ENCODE data around the gene EDDM3A. TPM values are rescaled to one million over a fixed set of nuclear protein-coding genes. Genes with fewer than 3 reads are reported as not detected.

The EDDM3A gene
- total RNA-seq, 1 donor from 2014 or later, result not detected

GRCh38 chr14:20789230-20789813 is 43.6 kb downstream of the EDDM3A start:
- CTCF ChIA-PET, result interaction anchor here (1.3 to 1.5 kb wide), 2 partner anchors 68 to 181 kb away, joined by 3 read pairs; no protein-coding TSS in a partner anchor
- Mint-ChIP-seq H3K27ac (no peak overlapping the region), H3K27me3 (no peaks in the 10 kb centered on the region), H3K4me1 (peaks cover 39% of the 10 kb centered on the region), H3K4me3 (no peak overlapping the region), H3K9me3 (peaks cover 4% of the 10 kb centered on the region), H3K36me3 (ENCODE audit: low read depth) (peaks cover 22% of the 10 kb centered on the region)
- intact Hi-C loops (cut with micrococcal nuclease), result loop anchor here (10.0 kb wide), 1 partner anchor 315 kb away; the partner anchor contains the start of gene TMEM253
- TF ChIP-seq CTCF (IDR thresholded peaks at IDR 0.05), result no peak
- DNase-seq, result no peak
- POLR2A ChIA-PET, result no interaction called here
- ATAC-seq (ENCODE audit: low read depth), result no peak

GRCh38 chr14:20790464-20791116 is 44.9 kb downstream of the EDDM3A start:
- no peak for TF ChIP-seq CTCF (IDR thresholded peaks at IDR 0.05)
- ChIA-PET POLR2A (no interaction called here), CTCF (interaction anchor here (1.3 kb wide), 1 partner anchor 180 kb away, joined by 3 read pairs; no protein-coding TSS in a partner anchor)
- DNase-seq, result no peak
- Mint-ChIP-seq H3K36me3 (ENCODE audit: low read depth) (peaks cover 11% of the 10 kb centered on the region), H3K27me3 (no peaks in the 10 kb centered on the region), H3K9me3 (peaks cover 2% of the 10 kb centered on the region), H3K4me1 (peaks cover 28% of the 10 kb centered on the region), H3K4me3 (no peak overlapping the region), H3K27ac (peak overlapping the region; percentile 27)
- intact Hi-C loops (cut with micrococcal nuclease), result loop anchor here (1.0 kb wide), 1 partner anchor 8 kb away; no protein-coding TSS in a partner anchor
- no peak for ATAC-seq (ENCODE audit: low read depth)

- CTCF ChIA-PET, result no interaction called here
- DNase-seq, result no peak
- H3K27me3 Mint-ChIP-seq, result no peaks in the 10 kb centered on the region
- intact Hi-C loops (cut with micrococcal nuclease), result loop anchor here (1.0 kb wide), 1 partner anchor 9 kb away; no protein-coding TSS in a partner anchor
- no peak for TF ChIP-seq CTCF (IDR thresholded peaks at IDR 0.05)
- ATAC-seq (ENCODE audit: low read depth), result no peak
- H3K9me3 Mint-ChIP-seq, result no peaks in the 10 kb centered on the region
- peak overlapping the region; percentile 33 for H3K4me3 Mint-ChIP-seq
- H3K27ac Mint-ChIP-seq, result peak overlapping the region; percentile 27
- peaks cover 26% of the 10 kb centered on the region for H3K4me1 Mint-ChIP-seq
- H3K36me3 Mint-ChIP-seq (ENCODE audit: low read depth), result peaks cover 7% of the 10 kb centered on the region
- POLR2A ChIA-PET, result no interaction called here
Observed at GRCh38 chr14:20791187-20791586, 45.5 kb downstream of the EDDM3A start.

GRCh38 chr14:20791597-20791996 is 45.9 kb downstream of the EDDM3A start:
- H3K4me3 Mint-ChIP-seq, result peak overlapping the region; percentile 33
- ChIA-PET CTCF (no interaction called here), POLR2A (no interaction called here)
- no peak for TF ChIP-seq CTCF (IDR thresholded peaks at IDR 0.05)
- H3K4me1 Mint-ChIP-seq, result peaks cover 25% of the 10 kb centered on the region
- H3K27me3 Mint-ChIP-seq, result no peaks in the 10 kb centered on the region
- DNase-seq, result no peak
- H3K9me3 Mint-ChIP-seq, result no peaks in the 10 kb centered on the region
- no peak for ATAC-seq (ENCODE audit: low read depth)
- intact Hi-C loops (cut with micrococcal nuclease), result loop anchor here (1.0 kb wide), 1 partner anchor 9 kb away; no protein-coding TSS in a partner anchor
- no peak overlapping the region for H3K27ac Mint-ChIP-seq
- H3K36me3 Mint-ChIP-seq (ENCODE audit: low read depth), result peaks cover 4% of the 10 kb centered on the region

- Mint-ChIP-seq H3K27ac (no peak overlapping the region), H3K9me3 (no peaks in the 10 kb centered on the region), H3K36me3 (ENCODE audit: low read depth) (no peaks in the 10 kb centered on the region), H3K27me3 (no peaks in the 10 kb centered on the region), H3K4me1 (peaks cover 21% of the 10 kb centered on the region), H3K4me3 (no peak overlapping the region)
- no peak for DNase-seq
- POLR2A ChIA-PET, result no interaction called here
- TF ChIP-seq CTCF (IDR thresholded peaks at IDR 0.05), result no peak
- no peak for ATAC-seq (ENCODE audit: low read depth)
- CTCF ChIA-PET, result no interaction called here
- intact Hi-C loops (cut with micrococcal nuclease), result no loop called here
Observed at GRCh38 chr14:20792556-20792955, 46.9 kb downstream of the EDDM3A start.
